Activated CD4-positive, alpha-beta T cell treated with anti-CD3 and anti-CD28 coated beads for 4 hours (primary cell): Measurements from ENCODE around the gene C11orf58.

Experiments used
- DNase-seq, 2 donors: peaks; one replicate each; pipeline ENCODE4 v3.0.0-alpha.2; 2020

Gene C11orf58

DNA sequence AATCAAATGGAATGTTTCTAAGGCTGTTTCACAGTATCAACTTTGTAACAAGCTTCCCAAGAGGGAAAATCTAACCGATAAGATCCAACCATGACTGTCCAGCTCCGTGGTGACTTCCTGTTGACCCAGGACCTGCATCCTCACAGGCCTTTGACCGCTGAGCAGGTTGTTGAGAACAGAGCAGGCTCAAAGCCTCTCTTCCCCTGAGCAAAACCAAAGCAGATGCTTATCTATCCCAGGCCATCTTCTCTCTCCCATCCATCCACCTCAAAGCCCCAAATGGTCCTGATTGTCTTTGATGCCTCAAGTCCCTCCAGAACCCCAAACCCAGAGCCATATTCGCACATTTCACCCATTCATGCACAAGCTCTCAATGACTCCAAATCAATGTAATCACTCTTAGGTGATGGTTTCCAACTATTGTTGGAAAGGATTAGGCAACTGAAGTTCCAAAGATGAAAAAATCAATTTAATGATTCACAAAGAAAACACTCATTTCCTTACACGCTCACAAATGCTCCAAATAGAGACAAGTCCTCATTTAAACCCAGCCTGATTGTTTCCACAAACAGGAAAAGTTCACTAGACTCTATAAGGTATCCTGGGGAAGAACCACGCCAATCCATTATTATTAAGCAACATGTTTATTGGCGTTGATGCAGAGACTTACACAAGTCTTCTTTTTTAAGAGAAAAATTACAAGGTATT is 48.7 kb downstream of the C11orf58 start:
- DNase-seq = no peak

DNA sequence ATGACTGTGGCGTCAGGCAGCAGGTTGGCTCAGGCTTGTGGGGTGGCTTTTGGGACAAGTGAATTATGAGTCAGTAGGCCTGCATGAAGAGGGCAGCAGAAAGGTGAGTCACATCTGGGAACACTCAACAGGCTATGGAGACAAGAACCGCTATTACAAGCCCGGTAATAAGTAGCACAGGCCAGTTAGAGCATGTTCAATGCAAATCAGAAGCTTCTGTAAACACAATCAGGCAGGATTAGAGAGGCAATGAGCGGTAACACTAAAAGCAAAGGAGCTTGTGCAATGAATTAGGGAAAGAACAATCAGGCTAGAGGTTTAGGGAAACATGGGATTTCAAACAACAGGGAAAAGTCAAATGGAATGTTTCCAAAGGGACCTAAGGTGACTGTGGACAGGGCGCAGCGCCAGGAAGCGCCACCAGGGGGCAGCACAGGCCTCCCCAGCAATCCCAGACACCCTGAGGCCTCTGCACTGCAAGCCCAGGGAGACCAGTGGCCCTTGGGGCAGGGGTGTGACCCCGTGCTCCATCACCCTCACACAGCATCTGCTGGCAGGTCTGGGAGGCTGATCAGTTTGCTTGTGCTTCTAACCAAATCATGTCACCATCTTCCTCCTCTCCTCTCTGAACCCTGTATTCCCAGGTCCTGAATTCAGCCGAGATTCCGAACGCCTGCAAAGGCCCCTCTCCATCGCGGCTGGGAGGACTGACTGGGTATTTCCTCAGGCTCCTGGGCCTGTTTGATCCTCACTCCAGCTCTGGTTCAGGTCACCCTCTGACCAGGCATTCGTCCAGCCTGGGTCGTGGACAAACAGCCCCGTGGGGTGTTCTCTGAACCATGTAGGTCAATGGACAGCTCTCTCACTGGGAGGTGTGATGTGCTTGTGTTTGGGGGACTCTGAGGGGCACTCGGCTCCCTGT is 50.0 kb downstream of the C11orf58 start:
- peak; percentile 29 to 45 for DNase-seq

DNA sequence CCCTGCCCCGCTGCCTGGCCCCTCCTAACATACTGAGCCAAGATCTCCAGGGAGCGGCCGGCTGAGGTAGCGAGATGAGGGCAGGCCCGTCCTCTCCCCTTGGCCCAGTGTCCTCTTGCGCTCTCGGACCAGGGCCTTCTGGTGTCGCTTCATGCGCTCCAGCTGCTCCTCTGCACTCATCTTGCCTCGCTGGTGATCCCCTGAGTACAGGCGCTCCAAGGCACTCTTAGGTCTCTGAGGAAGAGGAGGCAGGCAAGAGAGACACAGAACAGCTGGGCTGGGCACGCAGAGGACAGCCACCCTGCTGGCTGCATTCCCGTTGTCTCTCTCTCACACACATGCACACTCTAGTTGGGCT is 50.6 kb downstream of the C11orf58 start:
- DNase-seq = no peak

DNA sequence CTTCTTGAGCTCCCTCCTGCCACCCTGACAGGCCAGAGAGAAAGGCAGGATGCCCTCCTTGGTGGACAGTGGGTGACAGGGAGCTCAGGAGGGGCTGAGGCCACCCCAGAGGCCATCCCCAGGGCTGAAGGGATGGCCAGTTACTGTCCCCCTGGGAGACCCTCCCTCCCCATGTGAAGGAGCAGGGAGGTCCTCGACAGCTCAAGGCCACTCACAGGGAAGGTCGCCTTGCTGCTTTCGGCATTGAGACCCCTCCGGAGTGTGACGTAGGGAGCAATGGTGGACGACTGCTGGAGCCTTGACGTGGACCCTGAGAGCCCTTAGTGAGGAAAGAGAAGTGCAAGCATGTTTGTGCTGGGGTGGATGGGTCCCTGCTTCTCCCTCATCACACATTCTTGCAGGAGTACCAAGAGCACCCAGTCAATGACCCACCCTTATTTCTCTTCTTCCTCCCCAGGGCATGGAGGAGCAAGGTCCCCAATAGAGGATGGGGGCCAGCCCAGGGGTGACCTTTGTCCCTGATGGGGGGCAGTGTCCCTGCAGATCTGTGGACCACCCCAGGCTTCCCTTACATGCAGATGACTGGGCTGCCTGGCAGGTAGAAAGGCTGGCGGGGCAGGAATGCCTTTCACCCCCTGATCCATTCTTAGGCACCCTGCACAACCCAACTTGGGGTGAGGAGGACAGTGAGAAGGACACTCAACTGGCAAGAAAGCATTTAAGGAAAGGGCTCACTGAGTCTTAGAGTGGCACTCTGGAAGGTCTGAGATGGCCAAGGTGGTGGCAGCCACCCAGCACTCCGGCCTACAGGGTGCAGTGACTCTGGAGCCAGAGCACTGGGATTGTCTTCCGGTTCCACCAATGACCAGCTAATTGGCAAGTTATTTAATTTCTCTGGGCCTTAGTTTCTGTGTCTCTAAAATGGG is 51.4 kb downstream of the C11orf58 start:
- no peak for DNase-seq

DNA sequence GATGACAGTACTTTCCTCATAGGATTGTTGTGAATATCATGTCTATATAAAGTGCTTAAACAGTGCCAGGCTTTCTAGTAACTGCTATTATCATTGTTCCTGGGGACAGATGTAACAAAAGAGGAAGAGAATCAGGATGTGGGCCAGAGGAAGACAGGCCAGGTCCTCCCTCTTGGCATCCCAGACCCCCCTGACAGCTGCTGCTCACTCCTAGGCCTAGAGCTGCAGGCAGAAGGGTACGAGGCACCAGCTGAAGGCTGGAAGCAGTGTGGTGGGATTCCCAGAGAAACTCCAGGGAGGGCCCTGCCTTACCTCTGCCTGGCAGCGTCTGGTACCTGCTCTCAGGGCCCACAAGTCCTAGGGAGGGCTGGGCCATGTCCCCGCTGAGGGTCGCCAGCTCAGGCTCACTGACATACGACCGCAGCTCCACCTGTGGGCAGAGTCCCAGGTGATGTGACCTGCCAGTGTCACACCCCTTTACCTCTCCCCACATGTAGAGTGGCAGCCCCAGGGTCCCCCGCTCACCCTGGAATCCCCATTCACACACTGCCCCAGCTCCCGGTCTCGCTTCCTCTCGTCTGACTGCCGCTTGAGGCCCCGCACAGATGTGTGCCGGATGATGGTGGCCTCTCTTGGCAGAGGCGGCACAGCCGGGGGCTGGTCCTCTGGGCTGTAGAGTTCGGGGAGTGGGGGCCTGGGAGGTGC is 52.2 kb downstream of the C11orf58 start:
- DNase-seq = no peak

DNA sequence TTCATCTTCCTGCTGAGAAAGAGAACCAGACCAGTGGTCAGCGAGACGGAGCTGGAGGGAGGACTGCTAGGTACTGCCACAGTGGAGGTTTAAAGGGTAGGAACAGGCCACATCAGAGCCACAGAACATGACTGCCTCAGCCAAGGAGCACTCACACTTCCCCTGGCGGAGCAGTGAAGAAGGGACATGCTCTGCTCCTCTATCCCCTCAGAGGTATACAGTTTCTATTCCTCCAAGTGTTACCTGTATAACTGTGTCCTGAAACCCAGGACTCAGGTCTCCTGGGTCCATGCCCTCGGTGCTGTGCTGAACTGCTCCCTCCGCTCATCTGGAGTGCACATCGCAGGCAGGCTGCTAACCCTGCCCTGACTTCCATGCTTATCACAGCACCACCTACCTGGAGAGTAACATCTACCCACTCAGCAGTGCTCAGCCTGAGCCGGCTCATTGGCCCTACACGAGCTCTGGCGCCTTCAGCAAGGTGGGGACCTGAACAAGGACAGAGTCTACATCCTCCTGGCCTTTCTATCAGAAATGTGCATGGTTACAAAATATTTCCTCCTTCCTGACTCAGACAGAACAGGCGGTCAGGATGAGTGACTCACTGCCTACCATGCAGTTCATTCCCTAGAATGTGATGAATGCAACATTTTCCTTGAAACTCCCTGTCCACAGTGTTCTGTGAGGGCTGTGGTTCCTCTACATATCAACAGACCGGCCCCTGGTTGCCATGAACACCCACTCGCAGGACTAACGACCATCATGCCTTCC is 52.9 kb downstream of the C11orf58 start:
- no peak for DNase-seq

DNA sequence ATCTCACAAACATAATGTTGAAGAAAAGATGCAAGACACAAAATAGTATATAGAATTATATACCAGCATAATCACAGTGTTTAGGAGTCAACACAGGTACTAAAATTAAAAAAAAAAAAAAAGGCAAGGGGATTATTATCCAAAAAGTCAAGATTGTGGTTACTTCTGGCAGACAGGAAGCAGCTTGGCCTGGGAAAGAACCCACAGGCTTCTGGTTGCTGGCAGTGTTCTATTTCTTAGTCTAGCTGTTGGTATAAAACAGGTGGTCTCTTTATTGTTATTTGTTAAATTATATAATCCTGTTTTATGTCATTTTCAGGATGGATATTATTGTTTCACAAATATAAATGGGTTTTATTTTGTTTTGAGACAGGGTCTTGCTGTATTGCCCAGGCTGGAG is 54.0 kb downstream of the C11orf58 start:
- DNase-seq = no peak

DNA sequence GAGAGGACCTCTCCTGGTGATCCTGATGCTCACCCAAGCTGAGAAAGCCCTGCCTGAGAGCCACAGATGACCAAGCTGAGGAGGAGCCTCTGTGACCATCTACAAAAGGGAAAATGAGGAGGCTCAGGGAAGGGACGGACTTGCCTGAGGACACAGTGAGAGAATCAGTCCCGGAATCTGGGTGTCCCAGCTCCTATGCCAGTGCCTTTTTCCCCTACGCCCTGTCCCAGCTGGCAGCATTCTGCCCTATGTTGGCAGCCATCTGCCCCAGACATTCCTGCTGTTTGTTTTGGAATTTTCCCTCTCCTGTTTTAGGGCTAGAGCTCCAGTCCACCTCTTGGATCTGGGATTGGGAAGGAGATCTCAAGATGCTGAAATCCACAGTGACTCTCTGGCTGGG is 54.6 kb downstream of the C11orf58 start:
- no peak for DNase-seq

DNA sequence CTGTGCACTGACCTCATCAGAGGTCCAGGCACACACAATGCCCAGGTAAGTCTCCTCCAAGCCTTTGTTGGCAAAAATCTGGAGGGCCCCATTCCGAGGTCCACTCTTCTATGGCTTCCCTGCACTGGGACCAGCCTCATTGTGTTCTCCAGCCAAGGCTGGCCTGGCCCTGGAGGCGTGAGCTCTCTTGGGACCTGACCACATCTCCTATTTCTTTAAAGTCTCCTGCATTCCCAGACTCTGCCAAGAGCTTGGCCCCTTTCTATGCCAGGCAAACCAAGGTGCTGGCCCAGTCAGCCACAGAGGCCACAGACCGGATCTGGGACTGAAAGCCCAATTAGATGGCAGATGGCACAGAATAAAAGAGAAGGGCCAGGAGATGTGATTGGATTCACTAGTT is 55.1 kb downstream of the C11orf58 start:
- no peak for DNase-seq

DNA sequence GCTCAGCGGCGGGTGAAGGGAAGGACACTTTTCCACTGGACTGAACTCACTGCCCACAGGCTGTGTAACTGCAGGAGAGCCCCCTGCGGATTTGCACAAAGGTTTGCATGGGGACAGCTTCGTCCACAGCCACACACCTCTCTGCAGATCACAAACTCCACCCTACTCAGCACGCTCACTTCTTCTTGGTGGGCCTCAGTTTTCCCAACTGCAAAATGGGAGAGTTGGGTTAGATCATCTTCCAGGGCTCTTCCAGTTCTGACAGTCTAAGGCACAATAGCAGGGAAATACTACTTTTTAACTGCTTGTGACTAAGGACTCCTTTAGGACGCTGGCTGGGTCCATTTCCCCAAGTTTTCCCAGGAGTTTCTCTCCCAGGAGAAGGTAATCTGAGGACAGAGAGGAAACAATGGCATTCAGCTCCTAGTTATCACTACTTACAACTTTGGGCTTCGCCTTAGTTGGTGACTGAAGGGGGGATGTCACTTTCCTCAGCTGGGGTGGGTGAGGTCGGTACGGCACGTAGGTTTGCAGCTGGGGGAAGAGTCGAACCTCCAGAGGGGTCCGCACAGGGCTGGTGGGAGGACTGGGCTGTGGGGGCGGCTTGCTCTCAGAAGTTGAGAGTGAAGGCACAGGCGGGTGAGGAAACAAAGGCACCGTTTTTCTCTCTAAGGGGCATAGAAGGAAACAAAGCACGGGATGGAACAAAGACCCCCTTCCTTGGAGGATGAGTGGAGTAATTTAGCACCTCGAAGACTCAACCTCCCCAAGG is 55.8 kb downstream of the C11orf58 start:
- no peak for DNase-seq

DNA sequence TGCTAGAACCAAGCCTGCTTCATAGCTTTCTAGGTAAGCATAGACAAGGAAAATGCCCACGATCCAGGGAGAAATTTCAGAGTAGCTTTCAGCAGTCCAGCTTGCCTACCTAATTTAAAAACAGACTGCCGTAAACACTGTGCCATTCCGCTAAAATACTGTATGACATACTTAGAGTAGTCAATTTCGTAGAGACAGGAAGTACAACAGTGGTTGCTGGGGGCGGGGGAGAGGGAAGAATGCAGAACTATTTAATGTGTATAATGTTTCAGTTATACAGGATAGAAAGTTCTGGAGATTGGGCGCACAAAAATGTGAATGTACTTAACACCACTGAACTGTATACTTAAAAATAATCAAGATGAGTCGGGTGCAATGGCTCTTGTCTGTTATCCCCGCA is 56.7 kb downstream of the C11orf58 start:
- no peak for DNase-seq

DNA sequence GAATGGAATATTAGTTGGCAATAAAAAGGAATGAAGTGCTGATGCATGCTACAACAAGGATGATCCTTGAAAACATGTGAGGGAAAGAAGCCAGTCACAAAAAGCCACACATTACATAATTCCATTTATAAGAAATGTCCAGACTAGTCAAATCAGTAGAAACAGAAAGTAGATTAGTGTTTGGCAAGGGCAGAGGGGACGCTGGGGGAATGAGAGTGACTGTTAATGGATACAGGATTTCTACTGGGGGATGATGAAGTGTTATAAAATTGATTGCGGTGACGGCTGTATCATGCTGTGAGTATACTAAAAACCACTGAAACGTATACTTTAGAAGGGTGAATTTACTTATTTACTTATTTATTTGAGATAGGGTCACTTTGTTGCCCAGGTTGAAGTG is 57.9 kb downstream of the C11orf58 start:
- no peak for DNase-seq

DNA sequence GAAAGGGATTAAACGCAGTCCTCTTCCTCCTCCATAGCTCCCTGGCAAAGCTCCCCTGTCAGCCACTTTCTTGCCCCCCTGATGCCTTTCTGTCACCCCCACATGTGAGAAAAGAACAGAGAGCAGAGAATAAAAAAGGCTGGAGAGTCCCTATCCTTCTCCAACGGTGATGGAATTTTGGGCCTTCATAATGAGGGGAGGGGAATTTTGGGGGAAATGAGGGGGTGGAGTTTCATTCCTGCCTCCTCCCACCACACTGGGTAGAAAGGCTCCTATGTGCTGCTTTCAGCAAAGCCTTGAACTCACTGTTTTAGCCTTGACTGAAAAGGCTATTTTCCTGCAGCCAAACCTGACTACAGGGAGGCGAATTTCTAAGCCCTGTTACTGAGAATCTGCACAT is 59.3 kb downstream of the C11orf58 start:
- no peak for DNase-seq

DNA sequence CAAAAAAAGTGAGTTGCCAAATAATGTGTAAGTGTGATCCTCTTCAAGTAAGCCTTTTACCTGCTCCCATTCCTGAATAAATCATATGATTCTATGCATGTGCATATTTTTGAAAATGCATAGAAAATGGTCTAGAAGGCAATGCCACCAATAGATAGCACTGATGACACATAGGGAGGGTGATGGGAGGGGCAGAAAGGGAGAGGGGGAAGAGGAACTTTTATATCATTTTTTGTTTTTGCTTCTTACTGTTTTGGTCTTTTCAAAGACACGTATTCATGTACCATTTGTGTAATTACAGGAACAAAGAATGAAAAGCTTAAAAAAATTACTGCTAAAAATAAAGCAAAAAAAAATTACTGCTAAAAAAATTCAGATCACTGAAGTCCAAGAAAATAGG is 60.8 kb downstream of the C11orf58 start:
- DNase-seq = no peak

DNA sequence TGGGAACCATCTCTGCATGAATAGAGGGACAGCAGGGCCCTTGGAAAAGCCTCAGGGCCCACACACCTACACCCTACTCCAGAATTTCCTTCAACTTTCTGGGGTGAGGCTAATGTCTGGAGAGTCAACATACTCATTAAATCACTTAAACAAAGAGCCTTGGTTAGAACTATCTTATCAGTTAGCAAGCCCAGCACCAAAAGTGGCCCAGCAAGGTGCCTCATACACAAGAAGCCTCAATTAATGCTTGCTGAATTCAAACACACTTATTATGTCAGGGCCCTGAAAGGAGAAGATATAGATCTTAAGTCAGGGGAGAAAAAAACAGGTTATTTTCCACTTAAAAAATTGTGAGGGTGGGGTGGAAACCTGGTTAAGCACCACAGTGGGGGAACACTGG is 61.4 kb downstream of the C11orf58 start:
- no peak for DNase-seq

DNA sequence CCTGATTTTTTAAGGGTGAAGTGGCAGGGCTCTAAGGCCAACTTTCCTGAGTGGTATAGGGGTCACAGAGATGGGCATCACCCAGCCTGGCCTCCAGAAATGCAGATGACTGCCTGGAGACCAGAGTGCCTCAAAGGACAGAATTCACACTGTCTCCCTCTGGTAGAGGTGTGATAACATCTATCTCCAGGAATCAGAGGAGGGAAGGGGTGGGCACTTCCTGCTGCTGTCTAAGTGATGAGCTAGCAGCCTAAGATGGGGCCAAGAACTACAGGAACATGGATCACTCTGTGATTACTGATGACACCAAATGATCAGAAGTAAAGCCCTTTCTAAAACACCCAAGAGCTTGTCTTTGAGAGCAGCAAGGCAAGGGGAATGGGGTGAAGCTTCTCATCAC is 61.9 kb downstream of the C11orf58 start:
- no peak for DNase-seq

DNA sequence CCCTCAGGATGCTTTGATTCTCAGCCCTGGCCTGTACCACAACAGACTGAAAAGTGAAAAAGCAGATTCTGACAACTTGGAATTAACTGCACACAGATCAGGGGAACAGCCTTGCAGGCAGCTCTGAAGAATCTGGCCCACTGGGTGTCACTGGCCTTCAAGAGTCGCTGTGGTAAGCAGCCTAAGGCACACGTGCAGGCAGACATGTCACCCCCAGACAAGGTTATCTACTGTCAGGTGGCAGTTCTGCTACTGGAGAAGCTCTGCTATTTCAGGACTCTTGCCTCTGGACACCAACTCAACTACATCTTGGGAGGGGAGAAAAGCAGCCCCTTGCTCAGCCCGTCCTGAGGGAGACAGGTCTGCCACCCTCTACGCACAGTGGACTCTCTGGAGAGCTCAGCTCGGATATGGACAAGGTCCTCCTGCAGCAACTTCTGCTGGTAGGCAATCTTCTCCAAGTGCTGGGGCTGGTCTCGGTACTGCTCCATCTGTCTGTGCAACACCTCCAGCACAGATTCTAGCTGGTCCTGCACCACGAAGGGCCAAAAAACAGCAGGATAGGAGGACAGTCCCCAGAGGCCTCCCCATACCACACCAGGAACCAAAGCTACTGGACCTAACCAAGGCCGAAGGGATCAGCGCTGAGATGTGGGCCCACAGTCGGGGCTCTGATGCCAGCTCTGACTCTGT is 63.0 kb downstream of the C11orf58 start:
- DNase-seq = no peak

DNA sequence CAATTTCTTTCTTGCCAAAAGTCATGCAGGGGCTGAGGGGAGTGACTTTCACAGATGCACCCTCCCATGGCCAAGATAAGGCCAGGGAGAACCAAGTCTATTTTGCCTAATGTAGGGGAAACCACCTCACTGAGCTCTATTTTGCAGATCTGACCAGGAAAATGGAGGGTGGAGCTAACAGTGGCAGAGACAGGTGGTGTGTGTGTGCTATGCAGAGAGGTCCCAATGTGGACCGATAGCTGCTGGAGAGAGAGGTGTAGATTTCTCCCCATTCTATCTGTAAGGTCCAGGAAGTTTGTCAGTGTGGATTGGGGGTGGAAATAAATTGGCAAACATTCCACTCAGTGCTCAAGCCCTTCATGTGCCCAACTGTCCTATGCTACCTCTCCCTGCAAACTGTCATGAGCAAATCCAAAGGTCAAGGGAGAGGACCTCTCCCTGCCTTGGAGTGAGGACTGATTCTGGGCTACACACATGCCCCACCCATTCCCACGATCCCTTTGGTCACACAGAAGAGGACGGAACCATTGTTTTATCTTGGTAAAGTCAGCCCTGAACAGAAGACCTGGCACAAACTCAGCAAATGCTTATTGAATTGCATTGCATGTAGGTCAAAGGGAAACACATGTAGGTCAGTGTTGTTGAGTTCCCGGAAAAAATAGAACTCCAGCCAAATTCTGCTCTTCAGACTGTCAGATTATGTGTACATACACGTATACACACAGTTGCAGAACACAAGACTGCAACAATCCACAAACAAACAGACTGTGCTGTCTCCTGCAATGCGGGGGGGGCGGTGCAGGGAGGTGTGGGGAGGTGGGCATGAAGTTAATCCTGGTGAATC is 65.9 kb downstream of the C11orf58 start:
- DNase-seq = no peak

DNA sequence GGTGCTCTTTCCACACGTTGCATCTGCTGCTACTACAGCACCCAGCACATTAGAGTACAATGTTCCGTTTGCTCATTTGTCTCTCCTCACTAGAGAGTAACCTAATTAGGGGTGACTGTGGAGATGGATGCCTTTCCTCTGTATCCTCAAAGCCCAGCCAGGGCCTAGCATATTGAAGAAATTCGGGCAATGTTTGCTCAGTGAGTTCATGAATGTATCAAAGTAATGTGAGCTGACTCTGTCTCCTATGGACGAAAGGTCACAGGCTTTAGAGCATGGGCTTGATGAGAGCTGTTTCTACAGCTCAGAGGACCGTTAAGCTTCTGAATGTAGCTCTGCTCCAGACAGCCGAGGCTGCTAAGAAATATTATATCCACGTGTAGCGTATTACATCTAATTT is 67.5 kb downstream of the C11orf58 start:
- no peak for DNase-seq
